Stimulated activated CD4-positive, alpha-beta T cell treated with anti-CD3 and anti-CD28 coated beads, Interleukin-4, amount 100 ng/mL, for 24 hours (primary cell): ENCODE results near the gene TNFRSF8.
A peak's percentile ranks its signal among the peaks of the same experiment; 100 is the strongest.

Source experiments
- DNase-seq: peaks from one replicate; pipeline ENCODE4 v3.0.0-alpha.2; 2020

The TNFRSF8 gene

GRCh38 chr1:12143631-12144155 is 80.6 kb downstream of the TNFRSF8 start:
- DNase-seq, result peak; percentile 47

GRCh38 chr1:12144236-12144635 is 81.1 kb downstream of the TNFRSF8 start:
- DNase-seq, result no peak

- DNase-seq, result no peak
These were observed 81.9 kb downstream of the TNFRSF8 start for GRCh38 chr1:12144969-12145368.

GRCh38 chr1:12145616-12146342 is 82.7 kb downstream of the TNFRSF8 start:
- no peak for DNase-seq

GRCh38 chr1:12146343-12147112 is 83.4 kb downstream of the TNFRSF8 start:
- DNase-seq, result no peak

- DNase-seq, result no peak
These were observed 84.1 kb downstream of the TNFRSF8 start for GRCh38 chr1:12147201-12147701.

- no peak for DNase-seq
These were observed 85.3 kb downstream of the TNFRSF8 start for GRCh38 chr1:12148160-12148957.

GRCh38 chr1:12148958-12149790 is 86.1 kb downstream of the TNFRSF8 start:
- no peak for DNase-seq

GRCh38 chr1:12149791-12150175 is 86.7 kb downstream of the TNFRSF8 start:
- no peak for DNase-seq

- DNase-seq, result no peak
These were observed 87.5 kb downstream of the TNFRSF8 start for GRCh38 chr1:12150456-12151200.

- no peak for DNase-seq
These were observed 88.4 kb downstream of the TNFRSF8 start for GRCh38 chr1:12151465-12151864.

- no peak for DNase-seq
These were observed 89.2 kb downstream of the TNFRSF8 start for GRCh38 chr1:12152113-12152891.

GRCh38 chr1:12153181-12153785 is 90.2 kb downstream of the TNFRSF8 start:
- DNase-seq, result no peak

GRCh38 chr1:12155328-12155727 is 92.2 kb downstream of the TNFRSF8 start:
- no peak for DNase-seq

GRCh38 chr1:12157366-12158231 is 94.5 kb downstream of the TNFRSF8 start:
- DNase-seq, result peak; percentile 62

- DNase-seq, result no peak
These were observed 95.4 kb downstream of the TNFRSF8 start for GRCh38 chr1:12158357-12159092.

- no peak for DNase-seq
These were observed 96.7 kb downstream of the TNFRSF8 start for GRCh38 chr1:12159816-12160215.

- DNase-seq, result no peak
These were observed 98.2 kb downstream of the TNFRSF8 start for GRCh38 chr1:12161324-12161661.
